BE2C (cell line): ENCODE results near the gene CPNE4.
A peak's percentile ranks its signal among the peaks of the same experiment; 100 is the strongest.

Experiments used
- DNase-seq: peaks from one replicate; pipeline ENCODE4 v3.0.0-alpha.2; 2020
- H3K27me3 ChIP-seq: fragments of 250-450 bp; sonication (Bioruptor Pico); 2 replicates; pipeline ENCODE4 v1.5.1; 2020; ENCODE audit warnings: mild to moderate bottlenecking
- H3K36me3 ChIP-seq: fragments of 250-450 bp; sonication (Bioruptor Pico); 2 replicates; pipeline ENCODE4 v1.5.1; 2020; ENCODE audit warnings: mild to moderate bottlenecking
- H3K4me1 ChIP-seq: fragments of 250-450 bp; sonication (Bioruptor Pico); 2 replicates; pipeline ENCODE4 v1.5.1; 2020
- H3K4me3 ChIP-seq: 2 replicates; pipeline ENCODE4 v1.5.1; 2011; ENCODE audit warnings: low read depth, low read length
- H3K9me3 ChIP-seq: fragments of 250-450 bp; sonication (Bioruptor Pico); 2 replicates; pipeline ENCODE4 v1.5.1; 2020
- TF ChIP-seq, protein P1 (sequence below): IDR thresholded peaks from 2 replicates; pipeline ENCODE4 v1.5.1; 2012; ENCODE audit warnings: mild to moderate bottlenecking, low read depth, low read length

Gene CPNE4

DNA sequence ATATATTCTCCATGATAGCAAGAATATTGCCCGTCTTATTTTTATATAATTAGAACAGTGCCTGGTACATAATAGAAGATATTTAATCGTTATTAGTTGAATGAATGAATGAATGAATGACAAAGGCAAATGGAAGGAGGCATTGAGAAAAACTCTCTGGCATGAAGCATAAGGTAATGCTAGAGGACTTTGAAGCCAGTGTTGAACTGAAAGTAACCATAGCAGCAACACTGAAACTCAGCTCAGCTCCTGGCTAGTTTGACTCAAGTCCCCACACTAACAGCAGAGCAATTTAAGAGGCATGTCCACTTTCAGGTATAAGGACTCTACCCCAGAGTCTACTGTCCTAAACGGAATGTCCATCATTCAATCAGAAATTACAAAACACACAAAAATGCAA lies 227.0 kb downstream of the CPNE4 start:
- Histone ChIP-seq H3K27me3 (no peaks in the 10 kb centered on the region), H3K9me3 (no peaks in the 10 kb centered on the region), H3K4me3 (no peak overlapping the region), H3K4me1 (peaks cover 20% of the 10 kb centered on the region), H3K36me3 (no peaks in the 10 kb centered on the region)
- TF ChIP-seq, protein P1, sequence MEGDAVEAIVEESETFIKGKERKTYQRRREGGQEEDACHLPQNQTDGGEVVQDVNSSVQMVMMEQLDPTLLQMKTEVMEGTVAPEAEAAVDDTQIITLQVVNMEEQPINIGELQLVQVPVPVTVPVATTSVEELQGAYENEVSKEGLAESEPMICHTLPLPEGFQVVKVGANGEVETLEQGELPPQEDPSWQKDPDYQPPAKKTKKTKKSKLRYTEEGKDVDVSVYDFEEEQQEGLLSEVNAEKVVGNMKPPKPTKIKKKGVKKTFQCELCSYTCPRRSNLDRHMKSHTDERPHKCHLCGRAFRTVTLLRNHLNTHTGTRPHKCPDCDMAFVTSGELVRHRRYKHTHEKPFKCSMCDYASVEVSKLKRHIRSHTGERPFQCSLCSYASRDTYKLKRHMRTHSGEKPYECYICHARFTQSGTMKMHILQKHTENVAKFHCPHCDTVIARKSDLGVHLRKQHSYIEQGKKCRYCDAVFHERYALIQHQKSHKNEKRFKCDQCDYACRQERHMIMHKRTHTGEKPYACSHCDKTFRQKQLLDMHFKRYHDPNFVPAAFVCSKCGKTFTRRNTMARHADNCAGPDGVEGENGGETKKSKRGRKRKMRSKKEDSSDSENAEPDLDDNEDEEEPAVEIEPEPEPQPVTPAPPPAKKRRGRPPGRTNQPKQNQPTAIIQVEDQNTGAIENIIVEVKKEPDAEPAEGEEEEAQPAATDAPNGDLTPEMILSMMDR, result no peak
- DNase-seq, result no peak

DNA sequence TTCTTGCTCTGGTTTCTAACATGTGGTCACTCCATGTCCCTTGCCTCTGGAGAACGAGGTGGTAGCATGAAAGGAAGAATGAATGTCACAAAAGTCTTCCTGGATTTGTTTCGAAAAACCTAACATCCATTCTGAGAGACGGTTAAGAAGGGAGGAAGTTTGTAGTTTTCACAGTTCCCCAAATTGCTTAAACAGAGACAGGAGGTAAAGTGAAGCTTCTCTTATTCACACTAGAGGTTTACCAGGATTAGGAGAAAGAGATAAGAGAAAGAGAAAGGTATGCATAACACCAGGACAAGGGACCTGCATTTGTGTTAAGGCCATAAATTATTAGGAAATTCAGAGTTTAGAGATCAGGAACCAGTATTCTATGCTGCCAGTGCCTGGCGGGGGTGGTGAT lies 228.1 kb downstream of the CPNE4 start:
- H3K27me3 ChIP-seq, result no peaks in the 10 kb centered on the region
- no peak for DNase-seq
- no peak overlapping the region for H3K4me3 ChIP-seq
- H3K36me3 ChIP-seq, result no peaks in the 10 kb centered on the region
- no peaks in the 10 kb centered on the region for H3K9me3 ChIP-seq
- peaks cover 17% of the 10 kb centered on the region for H3K4me1 ChIP-seq
- TF ChIP-seq, protein P1, result no peak

DNA sequence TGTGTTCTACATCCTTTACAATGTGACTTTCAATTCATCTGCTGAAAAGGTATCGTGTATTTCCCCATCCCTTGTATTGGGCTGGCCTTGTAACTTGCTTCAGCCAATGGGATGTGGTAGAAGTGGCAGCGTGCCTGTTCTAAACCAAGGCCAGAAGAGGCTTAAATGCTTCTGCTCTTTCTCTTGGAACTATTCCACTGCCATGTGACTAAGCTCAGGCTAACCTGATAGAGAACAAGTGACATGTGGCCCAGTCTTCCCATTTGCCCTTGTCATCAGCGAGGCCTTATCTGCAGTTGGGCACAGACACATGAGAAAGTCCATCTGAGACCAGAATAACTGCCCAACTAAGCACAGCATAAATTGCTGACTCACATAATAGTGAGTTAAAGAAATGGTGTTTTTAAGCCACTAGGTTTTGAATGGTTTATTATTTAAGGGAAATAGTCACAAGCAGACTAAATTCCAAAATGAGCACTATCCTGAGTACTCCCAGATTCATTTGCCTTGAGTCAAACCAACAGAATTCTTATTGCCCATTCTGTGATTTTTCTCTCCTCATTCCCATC lies 230.2 kb downstream of the CPNE4 start:
- DNase-seq, result peak; percentile 66
- H3K36me3 ChIP-seq, result no peaks in the 10 kb centered on the region

DNA sequence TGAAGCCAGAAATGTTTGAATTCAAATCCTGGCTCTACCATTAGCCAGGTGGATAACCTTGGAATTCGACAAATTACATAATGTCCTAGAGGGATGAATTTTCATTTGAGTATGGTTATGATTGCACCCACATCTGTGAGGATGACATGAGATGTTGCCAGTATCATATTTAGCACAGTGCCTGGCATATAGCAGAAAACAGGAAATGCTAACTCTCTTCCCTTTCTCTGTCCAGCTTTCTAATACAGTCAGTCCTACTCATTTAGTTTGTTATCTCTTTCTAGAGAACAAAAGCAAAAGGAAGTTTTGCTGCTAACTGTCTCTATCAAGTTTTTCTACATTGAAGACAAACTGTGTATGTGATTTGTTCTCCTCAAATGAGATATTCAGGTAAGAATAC lies 231.7 kb downstream of the CPNE4 start:
- Histone ChIP-seq H3K4me3 (no peak overlapping the region), H3K36me3 (no peaks in the 10 kb centered on the region), H3K4me1 (peaks cover 17% of the 10 kb centered on the region), H3K9me3 (no peaks in the 10 kb centered on the region), H3K27me3 (no peaks in the 10 kb centered on the region)
- TF ChIP-seq, protein P1, result no peak
- no peak for DNase-seq

More for the DNA sequence above, 230.2 kb downstream of the CPNE4 start:
- TF ChIP-seq, protein P1, result no peak
- no peaks in the 10 kb centered on the region for H3K27me3 ChIP-seq
- peaks cover 17% of the 10 kb centered on the region for H3K4me1 ChIP-seq
- H3K4me3 ChIP-seq, result no peak overlapping the region
- no peaks in the 10 kb centered on the region for H3K9me3 ChIP-seq

DNA sequence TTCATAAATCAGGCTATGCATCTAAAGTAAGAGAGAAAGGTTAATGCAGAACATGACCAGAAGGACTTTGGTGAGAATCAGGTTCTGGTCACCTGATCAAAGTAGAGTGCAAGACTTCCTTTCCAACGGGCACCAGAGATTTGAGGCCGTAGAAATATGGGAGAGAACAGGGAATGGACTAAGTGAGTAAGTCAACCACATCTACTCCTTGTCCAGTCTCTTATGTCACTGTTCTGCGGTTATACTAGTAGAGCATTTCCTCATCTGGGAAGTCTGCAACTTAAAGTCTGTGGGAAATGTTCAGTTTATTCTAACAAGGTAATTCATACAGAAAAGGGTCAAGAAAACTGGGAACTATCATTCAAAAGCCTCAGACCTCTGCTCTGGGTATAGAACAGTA lies 232.8 kb downstream of the CPNE4 start:
- TF ChIP-seq, protein P1, result no peak
- DNase-seq, result no peak
- H3K9me3 ChIP-seq, result no peaks in the 10 kb centered on the region
- H3K4me1 ChIP-seq, result peaks cover 24% of the 10 kb centered on the region
- H3K27me3 ChIP-seq, result no peaks in the 10 kb centered on the region
- H3K36me3 ChIP-seq, result no peaks in the 10 kb centered on the region
- H3K4me3 ChIP-seq, result no peak overlapping the region

DNA sequence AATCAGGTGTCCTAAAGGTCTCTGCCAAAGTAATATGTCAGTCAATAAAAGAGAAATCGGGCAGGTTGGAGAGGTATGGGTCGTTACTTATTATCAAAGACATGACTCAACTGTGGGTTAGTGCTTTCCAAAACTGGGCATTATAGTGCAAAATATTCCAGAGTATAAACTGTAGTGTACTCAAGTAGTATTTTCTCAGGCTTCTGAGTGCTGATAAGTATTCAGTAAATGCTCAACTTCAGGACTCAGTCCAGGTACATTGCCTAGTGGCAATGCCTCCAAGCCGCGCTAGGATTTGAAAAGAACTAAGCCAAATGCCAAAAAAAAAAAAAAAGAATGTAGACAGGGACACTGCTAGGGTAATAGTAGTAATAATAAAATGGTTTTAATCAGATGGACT lies 233.2 kb downstream of the CPNE4 start:
- Histone ChIP-seq H3K9me3 (no peaks in the 10 kb centered on the region), H3K36me3 (no peaks in the 10 kb centered on the region), H3K4me3 (no peak overlapping the region), H3K4me1 (peaks cover 28% of the 10 kb centered on the region), H3K27me3 (no peaks in the 10 kb centered on the region)
- no peak for DNase-seq
- TF ChIP-seq, protein P1, result no peak
